ENCODE measurements around the gene CHN1. TPM values are rescaled to one million over a fixed set of nuclear protein-coding genes. Genes with fewer than 3 reads are reported as not detected.

CHN1 gene
- total and polyA plus RNA-seq, 2 experiments from 2014 or later = 64.3 to 70.8 TPM

GRCh38 chr2:175011505-175011904 is 6.3 kb upstream of the CHN1 start:
- no peak overlapping the region for H3K4me3 ChIP-seq
- no peaks in the 10 kb centered on the region for H3K36me3 ChIP-seq
- peaks cover 25% of the 10 kb centered on the region for H3K4me1 ChIP-seq (ENCODE audit: low read depth)
- TF ChIP-seq CTCF (IDR thresholded peaks at IDR 0.05; ENCODE audit: low read depth, low read length) = no peak
- H3K27ac ChIP-seq = no peak overlapping the region
- no peaks in the 10 kb centered on the region for H3K27me3 ChIP-seq
- DNase-seq (ENCODE audit: low read depth in 1 of 2, low spot score in 1 of 2) = no peak
- no peaks in the 10 kb centered on the region for H3K9me3 ChIP-seq (ENCODE audit: low read depth)

GRCh38 chr2:175010848-175011254 is 5.7 kb upstream of the CHN1 start:
- Histone ChIP-seq H3K27ac (no peak overlapping the region), H3K9me3 (ENCODE audit: low read depth) (no peaks in the 10 kb centered on the region), H3K36me3 (no peaks in the 10 kb centered on the region), H3K4me1 (ENCODE audit: low read depth) (peaks cover 30% of the 10 kb centered on the region), H3K4me3 (no peak overlapping the region), H3K27me3 (no peaks in the 10 kb centered on the region)
- peak in 1 of 2 donors; percentile 73 for DNase-seq (ENCODE audit: low read depth in 1 of 2, low spot score in 1 of 2)
- no peak for TF ChIP-seq CTCF (IDR thresholded peaks at IDR 0.05; ENCODE audit: low read depth, low read length)

- TF ChIP-seq CTCF (IDR thresholded peaks at IDR 0.05; ENCODE audit: low read depth, low read length) = peak; percentile 6
- Histone ChIP-seq H3K4me3 (no peak overlapping the region), H3K4me1 (ENCODE audit: low read depth) (peaks cover 33% of the 10 kb centered on the region), H3K9me3 (ENCODE audit: low read depth) (no peaks in the 10 kb centered on the region), H3K27me3 (no peaks in the 10 kb centered on the region), H3K36me3 (no peaks in the 10 kb centered on the region), H3K27ac (no peak overlapping the region)
- DNase-seq (ENCODE audit: low read depth in 1 of 2, low spot score in 1 of 2) = no peak
Observed at GRCh38 chr2:175009917-175010621, 4.9 kb upstream of the CHN1 start.

GRCh38 chr2:175008801-175009495 is 3.8 kb upstream of the CHN1 start:
- no peaks in the 10 kb centered on the region for H3K27me3 ChIP-seq
- DNase-seq (ENCODE audit: low read depth in 1 of 2, low spot score in 1 of 2) = peak in 1 of 2 donors; percentile 37
- H3K4me3 ChIP-seq = no peak overlapping the region
- no peaks in the 10 kb centered on the region for H3K9me3 ChIP-seq (ENCODE audit: low read depth)
- TF ChIP-seq CTCF (IDR thresholded peaks at IDR 0.05; ENCODE audit: low read depth, low read length) = no peak
- H3K27ac ChIP-seq = peak overlapping the region; percentile 69
- no peaks in the 10 kb centered on the region for H3K36me3 ChIP-seq
- H3K4me1 ChIP-seq (ENCODE audit: low read depth) = peaks cover 35% of the 10 kb centered on the region

- no peak overlapping the region for H3K27ac ChIP-seq
- no peaks in the 10 kb centered on the region for H3K27me3 ChIP-seq
- no peaks in the 10 kb centered on the region for H3K36me3 ChIP-seq
- TF ChIP-seq CTCF (IDR thresholded peaks at IDR 0.05; ENCODE audit: low read depth, low read length) = no peak
- no peaks in the 10 kb centered on the region for H3K9me3 ChIP-seq (ENCODE audit: low read depth)
- H3K4me3 ChIP-seq = no peak overlapping the region
- peaks cover 43% of the 10 kb centered on the region for H3K4me1 ChIP-seq (ENCODE audit: low read depth)
- DNase-seq (ENCODE audit: low read depth in 1 of 2, low spot score in 1 of 2) = no peak
Observed at GRCh38 chr2:175008009-175008408, 2.8 kb upstream of the CHN1 start.

All from cardiac muscle cell (in vitro differentiated cells and primary cell).